ENCODE results near the gene MT2A.
"Not testable (repeated sequence)": the region's sequence is repeated elsewhere in the genome, so short reads cannot be mapped to it uniquely, and the experiment has no call there.

The MT2A gene
- total RNA-seq = 5.8 to 42.3 (median 10.4) reads per million in 3 experiments

- DNase-seq = peak; percentile 83
Measured at GRCh38 chr16:56608043-56608875, at the start of gene MT2A. Gene MT2A (plus strand): TSS chr16:56608584. CDS start chr16:56608656, 72 bp downstream.

- no peak for DNase-seq
Measured at GRCh38 chr16:56559109-56559508, 49.3 kb upstream of the MT2A start.

GRCh38 chr16:56560447-56560846, 47.9 kb upstream of the MT2A start:
- no peak for DNase-seq

GRCh38 chr16:56561126-56561525, 47.3 kb upstream of the MT2A start:
- DNase-seq = no peak

- DNase-seq = no peak
Measured at GRCh38 chr16:56564793-56565477, 43.4 kb upstream of the MT2A start, which contains the start of gene MT4. Gene MT4 (plus strand): TSS chr16:56565073. CDS start chr16:56565129, 56 bp downstream.

GRCh38 chr16:56569971-56570370, 38.4 kb upstream of the MT2A start:
- DNase-seq = no peak

- DNase-seq = no peak
Measured at GRCh38 chr16:56571525-56571924, 36.9 kb upstream of the MT2A start.

- no peak for DNase-seq
Measured at GRCh38 chr16:56574625-56575024, 33.8 kb upstream of the MT2A start.

- peak; percentile 85 for DNase-seq
Measured at GRCh38 chr16:56576585-56577299, 31.6 kb upstream of the MT2A start.

GRCh38 chr16:56577300-56577625, 31.1 kb upstream of the MT2A start:
- DNase-seq = no peak

- no peak for DNase-seq
Measured at GRCh38 chr16:56580391-56581048, 27.9 kb upstream of the MT2A start.

GRCh38 chr16:56582911-56583310, 25.5 kb upstream of the MT2A start:
- not testable (repeated sequence) for DNase-seq

- DNase-seq = no peak
Measured at GRCh38 chr16:56583351-56584168, 24.8 kb upstream of the MT2A start.

- DNase-seq = no peak
Measured at GRCh38 chr16:56584276-56584675, 24.1 kb upstream of the MT2A start.

- DNase-seq = no peak
Measured at GRCh38 chr16:56588781-56589140, 19.6 kb upstream of the MT2A start.

GRCh38 chr16:56589141-56590039, 19.0 kb upstream of the MT2A start, which contains the start of gene MT3:
Gene MT3 (plus strand): TSS chr16:56589528. CDS start chr16:56589591, 63 bp downstream.
- no peak for DNase-seq

- DNase-seq = no peak
Measured at GRCh38 chr16:56591377-56592060, 16.9 kb upstream of the MT2A start.

GRCh38 chr16:56593573-56594291, 14.7 kb upstream of the MT2A start:
- DNase-seq = no peak

GRCh38 chr16:56594292-56594619, 14.1 kb upstream of the MT2A start:
- no peak for DNase-seq

All from central memory CD4-positive, alpha-beta T cell (primary cell).